ENCODE results near the gene ATP6V1G1. TPM values are rescaled to one million over a fixed set of nuclear protein-coding genes. Genes with fewer than 3 reads are reported as not detected.

The ATP6V1G1 gene
- total and polyA plus RNA-seq, 2 experiments from 2014 or later = 166 to 509 TPM

DNA sequence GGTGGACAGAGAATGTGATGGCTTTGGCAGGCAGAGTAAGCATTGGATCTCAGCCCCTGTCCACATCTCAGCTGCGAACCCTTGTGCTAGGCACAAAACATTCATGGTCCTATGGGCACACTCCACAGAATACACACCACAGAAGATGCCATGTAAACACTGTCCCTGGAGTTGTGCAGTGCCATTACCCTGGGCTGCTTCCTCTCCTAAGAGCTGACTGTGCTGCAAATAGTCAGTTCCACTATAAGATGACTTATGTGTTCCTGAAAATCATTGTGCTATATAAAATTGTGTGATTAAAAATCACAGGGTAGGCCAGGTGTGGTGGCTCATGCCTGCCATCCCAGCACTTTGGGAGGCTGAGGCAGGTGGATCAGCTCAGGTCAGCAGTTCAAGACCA lies 31.9 kb upstream of the ATP6V1G1 start:
- Histone ChIP-seq H3K9me2 (ENCODE audit: insufficient read depth) (no peaks in the 10 kb centered on the region), H3K4me3 (no peak overlapping the region), H3K4me2 (no peak overlapping the region), H3K27me3 (ENCODE audit: insufficient read depth) (no peaks in the 10 kb centered on the region), H2AFZ (no peak overlapping the region), H3K36me3 (ENCODE audit: insufficient read depth) (no peaks in the 10 kb centered on the region), H3K27ac (ENCODE audit: low read depth) (no peak overlapping the region), H3F3A (replicated peaks; ENCODE audit: low read depth) (0 out of 2 replicates have a peak, but pooled peaks cover 3% of the 10 kb centered on the region), H3K79me2 (replicated peaks; ENCODE audit: insufficient read depth) (no peaks in the 10 kb centered on the region), H3K4me1 (ENCODE audit: insufficient read depth) (no peaks in the 10 kb centered on the region), H4K20me1 (replicated peaks; ENCODE audit: insufficient read depth) (no peaks in the 10 kb centered on the region)
- peaks cover 2% of the 10 kb centered on the region for H3K27me3 Mint-ChIP-seq (ENCODE audit: insufficient read depth, low read depth, poor library complexity)
- TF ChIP-seq, protein P1, sequence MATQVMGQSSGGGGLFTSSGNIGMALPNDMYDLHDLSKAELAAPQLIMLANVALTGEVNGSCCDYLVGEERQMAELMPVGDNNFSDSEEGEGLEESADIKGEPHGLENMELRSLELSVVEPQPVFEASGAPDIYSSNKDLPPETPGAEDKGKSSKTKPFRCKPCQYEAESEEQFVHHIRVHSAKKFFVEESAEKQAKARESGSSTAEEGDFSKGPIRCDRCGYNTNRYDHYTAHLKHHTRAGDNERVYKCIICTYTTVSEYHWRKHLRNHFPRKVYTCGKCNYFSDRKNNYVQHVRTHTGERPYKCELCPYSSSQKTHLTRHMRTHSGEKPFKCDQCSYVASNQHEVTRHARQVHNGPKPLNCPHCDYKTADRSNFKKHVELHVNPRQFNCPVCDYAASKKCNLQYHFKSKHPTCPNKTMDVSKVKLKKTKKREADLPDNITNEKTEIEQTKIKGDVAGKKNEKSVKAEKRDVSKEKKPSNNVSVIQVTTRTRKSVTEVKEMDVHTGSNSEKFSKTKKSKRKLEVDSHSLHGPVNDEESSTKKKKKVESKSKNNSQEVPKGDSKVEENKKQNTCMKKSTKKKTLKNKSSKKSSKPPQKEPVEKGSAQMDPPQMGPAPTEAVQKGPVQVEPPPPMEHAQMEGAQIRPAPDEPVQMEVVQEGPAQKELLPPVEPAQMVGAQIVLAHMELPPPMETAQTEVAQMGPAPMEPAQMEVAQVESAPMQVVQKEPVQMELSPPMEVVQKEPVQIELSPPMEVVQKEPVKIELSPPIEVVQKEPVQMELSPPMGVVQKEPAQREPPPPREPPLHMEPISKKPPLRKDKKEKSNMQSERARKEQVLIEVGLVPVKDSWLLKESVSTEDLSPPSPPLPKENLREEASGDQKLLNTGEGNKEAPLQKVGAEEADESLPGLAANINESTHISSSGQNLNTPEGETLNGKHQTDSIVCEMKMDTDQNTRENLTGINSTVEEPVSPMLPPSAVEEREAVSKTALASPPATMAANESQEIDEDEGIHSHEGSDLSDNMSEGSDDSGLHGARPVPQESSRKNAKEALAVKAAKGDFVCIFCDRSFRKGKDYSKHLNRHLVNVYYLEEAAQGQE (IDR thresholded peaks at IDR 0.05; ENCODE audit: unreplicated experiment) = no peak
- TF ChIP-seq NANOG (IDR thresholded peaks at IDR 0.05; ENCODE audit: borderline replicate concordance) = no peak
- TF ChIP-seq POLR2AphosphoS5 (IDR thresholded peaks at IDR 0.05; ENCODE audit: low read depth) = no peak
- TF ChIP-seq, protein P2, sequence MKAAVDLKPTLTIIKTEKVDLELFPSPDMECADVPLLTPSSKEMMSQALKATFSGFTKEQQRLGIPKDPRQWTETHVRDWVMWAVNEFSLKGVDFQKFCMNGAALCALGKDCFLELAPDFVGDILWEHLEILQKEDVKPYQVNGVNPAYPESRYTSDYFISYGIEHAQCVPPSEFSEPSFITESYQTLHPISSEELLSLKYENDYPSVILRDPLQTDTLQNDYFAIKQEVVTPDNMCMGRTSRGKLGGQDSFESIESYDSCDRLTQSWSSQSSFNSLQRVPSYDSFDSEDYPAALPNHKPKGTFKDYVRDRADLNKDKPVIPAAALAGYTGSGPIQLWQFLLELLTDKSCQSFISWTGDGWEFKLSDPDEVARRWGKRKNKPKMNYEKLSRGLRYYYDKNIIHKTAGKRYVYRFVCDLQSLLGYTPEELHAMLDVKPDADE (IDR thresholded peaks at IDR 0.05) = no peak
- no peak for TF ChIP-seq CREB1 (CRISPR knock-in tag; IDR thresholded peaks at IDR 0.05; ENCODE audit: low read depth)
- TF ChIP-seq EZH2phosphoT487 (IDR thresholded peaks at IDR 0.05; ENCODE audit: unreplicated experiment) = no peak
- TF ChIP-seq, protein P3, sequence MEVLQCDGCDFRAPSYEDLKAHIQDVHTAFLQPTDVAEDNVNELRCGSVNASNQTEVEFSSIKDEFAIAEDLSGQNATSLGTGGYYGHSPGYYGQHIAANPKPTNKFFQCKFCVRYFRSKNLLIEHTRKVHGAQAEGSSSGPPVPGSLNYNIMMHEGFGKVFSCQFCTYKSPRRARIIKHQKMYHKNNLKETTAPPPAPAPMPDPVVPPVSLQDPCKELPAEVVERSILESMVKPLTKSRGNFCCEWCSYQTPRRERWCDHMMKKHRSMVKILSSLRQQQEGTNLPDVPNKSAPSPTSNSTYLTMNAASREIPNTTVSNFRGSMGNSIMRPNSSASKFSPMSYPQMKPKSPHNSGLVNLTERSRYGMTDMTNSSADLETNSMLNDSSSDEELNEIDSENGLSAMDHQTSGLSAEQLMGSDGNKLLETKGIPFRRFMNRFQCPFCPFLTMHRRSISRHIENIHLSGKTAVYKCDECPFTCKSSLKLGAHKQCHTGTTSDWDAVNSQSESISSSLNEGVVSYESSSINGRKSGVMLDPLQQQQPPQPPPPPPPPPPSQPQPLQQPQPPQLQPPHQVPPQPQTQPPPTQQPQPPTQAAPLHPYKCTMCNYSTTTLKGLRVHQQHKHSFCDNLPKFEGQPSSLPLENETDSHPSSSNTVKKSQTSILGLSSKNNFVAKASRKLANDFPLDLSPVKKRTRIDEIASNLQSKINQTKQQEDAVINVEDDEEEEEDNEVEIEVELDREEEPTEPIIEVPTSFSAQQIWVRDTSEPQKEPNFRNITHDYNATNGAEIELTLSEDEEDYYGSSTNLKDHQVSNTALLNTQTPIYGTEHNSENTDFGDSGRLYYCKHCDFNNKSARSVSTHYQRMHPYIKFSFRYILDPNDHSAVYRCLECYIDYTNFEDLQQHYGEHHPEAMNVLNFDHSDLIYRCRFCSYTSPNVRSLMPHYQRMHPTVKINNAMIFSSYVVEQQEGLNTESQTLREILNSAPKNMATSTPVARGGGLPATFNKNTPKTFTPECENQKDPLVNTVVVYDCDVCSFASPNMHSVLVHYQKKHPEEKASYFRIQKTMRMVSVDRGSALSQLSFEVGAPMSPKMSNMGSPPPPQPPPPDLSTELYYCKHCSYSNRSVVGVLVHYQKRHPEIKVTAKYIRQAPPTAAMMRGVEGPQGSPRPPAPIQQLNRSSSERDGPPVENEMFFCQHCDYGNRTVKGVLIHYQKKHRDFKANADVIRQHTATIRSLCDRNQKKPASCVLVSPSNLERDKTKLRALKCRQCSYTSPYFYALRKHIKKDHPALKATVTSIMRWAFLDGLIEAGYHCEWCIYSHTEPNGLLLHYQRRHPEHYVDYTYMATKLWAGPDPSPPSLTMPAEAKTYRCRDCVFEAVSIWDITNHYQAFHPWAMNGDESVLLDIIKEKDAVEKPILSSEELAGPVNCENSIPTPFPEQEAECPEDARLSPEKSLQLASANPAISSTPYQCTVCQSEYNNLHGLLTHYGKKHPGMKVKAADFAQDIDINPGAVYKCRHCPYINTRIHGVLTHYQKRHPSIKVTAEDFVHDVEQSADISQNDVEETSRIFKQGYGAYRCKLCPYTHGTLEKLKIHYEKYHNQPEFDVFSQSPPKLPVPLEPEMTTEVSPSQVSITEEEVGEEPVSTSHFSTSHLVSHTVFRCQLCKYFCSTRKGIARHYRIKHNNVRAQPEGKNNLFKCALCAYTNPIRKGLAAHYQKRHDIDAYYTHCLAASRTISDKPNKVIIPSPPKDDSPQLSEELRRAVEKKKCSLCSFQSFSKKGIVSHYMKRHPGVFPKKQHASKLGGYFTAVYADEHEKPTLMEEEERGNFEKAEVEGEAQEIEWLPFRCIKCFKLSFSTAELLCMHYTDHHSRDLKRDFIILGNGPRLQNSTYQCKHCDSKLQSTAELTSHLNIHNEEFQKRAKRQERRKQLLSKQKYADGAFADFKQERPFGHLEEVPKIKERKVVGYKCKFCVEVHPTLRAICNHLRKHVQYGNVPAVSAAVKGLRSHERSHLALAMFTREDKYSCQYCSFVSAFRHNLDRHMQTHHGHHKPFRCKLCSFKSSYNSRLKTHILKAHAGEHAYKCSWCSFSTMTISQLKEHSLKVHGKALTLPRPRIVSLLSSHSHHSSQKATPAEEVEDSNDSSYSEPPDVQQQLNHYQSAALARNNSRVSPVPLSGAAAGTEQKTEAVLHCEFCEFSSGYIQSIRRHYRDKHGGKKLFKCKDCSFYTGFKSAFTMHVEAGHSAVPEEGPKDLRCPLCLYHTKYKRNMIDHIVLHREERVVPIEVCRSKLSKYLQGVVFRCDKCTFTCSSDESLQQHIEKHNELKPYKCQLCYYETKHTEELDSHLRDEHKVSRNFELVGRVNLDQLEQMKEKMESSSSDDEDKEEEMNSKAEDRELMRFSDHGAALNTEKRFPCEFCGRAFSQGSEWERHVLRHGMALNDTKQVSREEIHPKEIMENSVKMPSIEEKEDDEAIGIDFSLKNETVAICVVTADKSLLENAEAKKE (CRISPR knock-in tag; IDR thresholded peaks at IDR 0.05) = no peak
- TF ChIP-seq ZNF114 (CRISPR knock-in tag; IDR thresholded peaks at IDR 0.05) = no peak
- TF ChIP-seq ZNF331 (CRISPR knock-in tag; IDR thresholded peaks at IDR 0.05; ENCODE audit: low read depth) = no peak
- no peak for TF ChIP-seq EZH2 (IDR thresholded peaks at IDR 0.05; ENCODE audit: low read depth, unreplicated experiment)
- TF ChIP-seq, protein P4, sequence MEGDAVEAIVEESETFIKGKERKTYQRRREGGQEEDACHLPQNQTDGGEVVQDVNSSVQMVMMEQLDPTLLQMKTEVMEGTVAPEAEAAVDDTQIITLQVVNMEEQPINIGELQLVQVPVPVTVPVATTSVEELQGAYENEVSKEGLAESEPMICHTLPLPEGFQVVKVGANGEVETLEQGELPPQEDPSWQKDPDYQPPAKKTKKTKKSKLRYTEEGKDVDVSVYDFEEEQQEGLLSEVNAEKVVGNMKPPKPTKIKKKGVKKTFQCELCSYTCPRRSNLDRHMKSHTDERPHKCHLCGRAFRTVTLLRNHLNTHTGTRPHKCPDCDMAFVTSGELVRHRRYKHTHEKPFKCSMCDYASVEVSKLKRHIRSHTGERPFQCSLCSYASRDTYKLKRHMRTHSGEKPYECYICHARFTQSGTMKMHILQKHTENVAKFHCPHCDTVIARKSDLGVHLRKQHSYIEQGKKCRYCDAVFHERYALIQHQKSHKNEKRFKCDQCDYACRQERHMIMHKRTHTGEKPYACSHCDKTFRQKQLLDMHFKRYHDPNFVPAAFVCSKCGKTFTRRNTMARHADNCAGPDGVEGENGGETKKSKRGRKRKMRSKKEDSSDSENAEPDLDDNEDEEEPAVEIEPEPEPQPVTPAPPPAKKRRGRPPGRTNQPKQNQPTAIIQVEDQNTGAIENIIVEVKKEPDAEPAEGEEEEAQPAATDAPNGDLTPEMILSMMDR (conservative IDR thresholded peaks at IDR 0.05; ENCODE audit: low read depth in 2 of 2) = no peak
- TF ChIP-seq STAT1 (IDR thresholded peaks at IDR 0.05; ENCODE audit: unreplicated experiment) = no peak
- no peak for TF ChIP-seq JUNB (IDR thresholded peaks at IDR 0.05; ENCODE audit: unreplicated experiment)
- peaks cover 3% of the 10 kb centered on the region; the same call in 1 of the 3 replicates for H3K9me3 Mint-ChIP-seq
- no peak overlapping the region for H3K27ac Mint-ChIP-seq
- H3K36me3 Mint-ChIP-seq (ENCODE audit: low read depth) = peaks cover 4% of the 10 kb centered on the region; the same call in 1 of the 3 replicates
- H3K4me1 Mint-ChIP-seq = no peaks in the 10 kb centered on the region
- DNase-seq (ENCODE audit: low spot score) (no peak), ATAC-seq (no peak)
- no peak overlapping the region for H3K4me3 Mint-ChIP-seq
